Stimulated activated naive CD8-positive, alpha-beta T cell treated with anti-CD3 and anti-CD28 coated beads, Interleukin-15, amount 100 ng/mL, for 72 hours (primary cell): Measurements from ENCODE around the gene KIT.

Experiments
- ATAC-seq: fragments of 150-1000 bp; cut with Tn5 transposase; 2 replicates; pipeline ENCODE4 v1.10.0; 2021; ENCODE audit warnings: mild to moderate bottlenecking, moderate library complexity
- DNase-seq, 2 donors: peaks; one replicate each; pipeline ENCODE4 v3.0.0; 2021 to 2022
- H3K27ac Mint-ChIP-seq, 2 donors: one replicate each; pipeline ENCODE4 v1.8.0; 2022; ENCODE audit warnings: mild to moderate bottlenecking in 2 of 2, mixed read lengths in 2 of 2, moderate library complexity in 2 of 2
- H3K27me3 Mint-ChIP-seq: one replicate; pipeline ENCODE4 v1.8.0; 2022; ENCODE audit warnings: mixed read lengths
- H3K4me1 Mint-ChIP-seq: one replicate; pipeline ENCODE4 v1.8.0; 2022; ENCODE audit warnings: mild to moderate bottlenecking, mixed read lengths
- H3K4me3 Mint-ChIP-seq, 2 donors: one replicate each; pipeline ENCODE4 v1.8.0; 2022; ENCODE audit warnings: mild to moderate bottlenecking in 2 of 2, mixed read lengths in 2 of 2, moderate library complexity in 1 of 2
- H3K9me3 Mint-ChIP-seq, 2 donors: one replicate each; pipeline ENCODE4 v1.8.0; 2022; ENCODE audit warnings: mixed read lengths in 2 of 2

The KIT gene

GRCh38 chr4:54654753-54655152, 3.0 kb upstream of the KIT start:
- no peak for ATAC-seq
- Mint-ChIP-seq H3K4me1 (peaks cover 29% of the 10 kb centered on the region), H3K27ac (no peak overlapping the region), H3K9me3 (no peaks in the 10 kb centered on the region), H3K27me3 (peaks cover 56% of the 10 kb centered on the region), H3K4me3 (no peak overlapping the region)
- DNase-seq: no peak

GRCh38 chr4:54657185-54657550, 589 bp upstream of the KIT start:
- H3K9me3 Mint-ChIP-seq: no peaks in the 10 kb centered on the region
- H3K27me3 Mint-ChIP-seq: peaks cover 80% of the 10 kb centered on the region
- no peak for DNase-seq
- no peak for ATAC-seq
- H3K27ac Mint-ChIP-seq: no peak overlapping the region
- H3K4me3 Mint-ChIP-seq: peak overlapping the region; percentile 30 to 95
- peaks cover 38% of the 10 kb centered on the region for H3K4me1 Mint-ChIP-seq

- Mint-ChIP-seq H3K9me3 (no peaks in the 10 kb centered on the region), H3K4me1 (peaks cover 38% of the 10 kb centered on the region), H3K4me3 (peak overlapping the region; percentile 80 to 95), H3K27me3 (peaks cover 84% of the 10 kb centered on the region), H3K27ac (peak overlapping the region in 1 of 2 donors; percentile 80)
- DNase-seq (peak; percentile 41 to 44), ATAC-seq (peak; percentile 68)
Observed at GRCh38 chr4:54658252-54659093, 716 bp downstream of the KIT start.

- no peak for DNase-seq
- peak overlapping the region in 1 of 2 donors; percentile 60 for H3K27ac Mint-ChIP-seq
- no peaks in the 10 kb centered on the region for H3K9me3 Mint-ChIP-seq
- peaks cover 38% of the 10 kb centered on the region for H3K4me1 Mint-ChIP-seq
- H3K27me3 Mint-ChIP-seq: peaks cover 86% of the 10 kb centered on the region
- peak overlapping the region; percentile 80 to 95 for H3K4me3 Mint-ChIP-seq
- no peak for ATAC-seq
Observed at GRCh38 chr4:54659313-54659712, 1.6 kb downstream of the KIT start.

GRCh38 chr4:54659749-54660535, 2.2 kb downstream of the KIT start:
- H3K4me3 Mint-ChIP-seq: peak overlapping the region in 1 of 2 donors; percentile 95
- no peaks in the 10 kb centered on the region for H3K9me3 Mint-ChIP-seq
- ATAC-seq (no peak), DNase-seq (no peak)
- H3K27me3 Mint-ChIP-seq: peaks cover 86% of the 10 kb centered on the region
- no peak overlapping the region for H3K27ac Mint-ChIP-seq
- H3K4me1 Mint-ChIP-seq: peaks cover 38% of the 10 kb centered on the region

- Mint-ChIP-seq H3K27ac (peak overlapping the region in 1 of 2 donors; percentile 65), H3K4me1 (peaks cover 38% of the 10 kb centered on the region), H3K27me3 (peaks cover 89% of the 10 kb centered on the region), H3K9me3 (no peaks in the 10 kb centered on the region), H3K4me3 (no peak overlapping the region)
- DNase-seq (no peak), ATAC-seq (no peak)
Observed at GRCh38 chr4:54660591-54660990, 2.8 kb downstream of the KIT start.

- no peak overlapping the region for H3K4me3 Mint-ChIP-seq
- peaks cover 91% of the 10 kb centered on the region for H3K27me3 Mint-ChIP-seq
- H3K9me3 Mint-ChIP-seq: no peaks in the 10 kb centered on the region
- DNase-seq: no peak
- no peak overlapping the region for H3K27ac Mint-ChIP-seq
- H3K4me1 Mint-ChIP-seq: peaks cover 38% of the 10 kb centered on the region
- no peak for ATAC-seq
Observed at GRCh38 chr4:54661169-54661568, 3.4 kb downstream of the KIT start.

- Mint-ChIP-seq H3K4me3 (no peak overlapping the region), H3K9me3 (no peaks in the 10 kb centered on the region), H3K27ac (no peak overlapping the region), H3K27me3 (peaks cover 87% of the 10 kb centered on the region), H3K4me1 (peaks cover 38% of the 10 kb centered on the region)
- no peak for ATAC-seq
- no peak for DNase-seq
Observed at GRCh38 chr4:54661686-54662085, 3.9 kb downstream of the KIT start.

- H3K27ac Mint-ChIP-seq: no peak overlapping the region
- ATAC-seq (no peak), DNase-seq (no peak)
- no peaks in the 10 kb centered on the region for H3K9me3 Mint-ChIP-seq
- no peak overlapping the region for H3K4me3 Mint-ChIP-seq
- peaks cover 35% of the 10 kb centered on the region for H3K4me1 Mint-ChIP-seq
- peaks cover 83% of the 10 kb centered on the region for H3K27me3 Mint-ChIP-seq
Observed at GRCh38 chr4:54662123-54662522, 4.4 kb downstream of the KIT start.

GRCh38 chr4:54662901-54663585, 5.3 kb downstream of the KIT start:
- Mint-ChIP-seq H3K27ac (no peak overlapping the region), H3K4me3 (no peak overlapping the region), H3K4me1 (peaks cover 26% of the 10 kb centered on the region), H3K27me3 (peaks cover 75% of the 10 kb centered on the region), H3K9me3 (no peaks in the 10 kb centered on the region)
- ATAC-seq: no peak
- DNase-seq: no peak

- DNase-seq (no peak), ATAC-seq (no peak)
- Mint-ChIP-seq H3K27ac (no peak overlapping the region), H3K27me3 (peaks cover 70% of the 10 kb centered on the region), H3K4me3 (no peak overlapping the region), H3K9me3 (no peaks in the 10 kb centered on the region), H3K4me1 (peaks cover 12% of the 10 kb centered on the region)
Observed at GRCh38 chr4:54664400-54664799, 6.6 kb downstream of the KIT start.

GRCh38 chr4:54668014-54668611, 10.4 kb downstream of the KIT start:
- H3K27ac Mint-ChIP-seq: no peak overlapping the region

GRCh38 chr4:54669831-54670230, 12.1 kb downstream of the KIT start:
- Mint-ChIP-seq H3K4me3 (no peak overlapping the region), H3K27ac (no peak overlapping the region), H3K9me3 (no peaks in the 10 kb centered on the region), H3K4me1 (no peaks in the 10 kb centered on the region), H3K27me3 (peaks cover 39% of the 10 kb centered on the region)
- no peak for DNase-seq
- no peak for ATAC-seq

More at GRCh38 chr4:54668014-54668611, 10.4 kb downstream of the KIT start:
- Mint-ChIP-seq H3K27me3 (peaks cover 46% of the 10 kb centered on the region), H3K9me3 (no peaks in the 10 kb centered on the region), H3K4me1 (no peaks in the 10 kb centered on the region), H3K4me3 (no peak overlapping the region)
- ATAC-seq (no peak), DNase-seq (no peak)

- H3K4me3 Mint-ChIP-seq: no peak overlapping the region
- ATAC-seq (no peak), DNase-seq (no peak)
- no peaks in the 10 kb centered on the region for H3K4me1 Mint-ChIP-seq
- no peaks in the 10 kb centered on the region for H3K9me3 Mint-ChIP-seq
- peaks cover 8% of the 10 kb centered on the region for H3K27me3 Mint-ChIP-seq
- no peak overlapping the region for H3K27ac Mint-ChIP-seq
Observed at GRCh38 chr4:54675721-54676461, 18.1 kb downstream of the KIT start.

GRCh38 chr4:54676658-54677057, 18.9 kb downstream of the KIT start:
- Mint-ChIP-seq H3K4me3 (no peak overlapping the region), H3K27ac (peak overlapping the region; percentile 38 to 40), H3K4me1 (no peaks in the 10 kb centered on the region), H3K27me3 (peaks cover 8% of the 10 kb centered on the region), H3K9me3 (no peaks in the 10 kb centered on the region)
- no peak for DNase-seq
- no peak for ATAC-seq
